ENCODE data around the gene GGCX.

Gene GGCX

DNA sequence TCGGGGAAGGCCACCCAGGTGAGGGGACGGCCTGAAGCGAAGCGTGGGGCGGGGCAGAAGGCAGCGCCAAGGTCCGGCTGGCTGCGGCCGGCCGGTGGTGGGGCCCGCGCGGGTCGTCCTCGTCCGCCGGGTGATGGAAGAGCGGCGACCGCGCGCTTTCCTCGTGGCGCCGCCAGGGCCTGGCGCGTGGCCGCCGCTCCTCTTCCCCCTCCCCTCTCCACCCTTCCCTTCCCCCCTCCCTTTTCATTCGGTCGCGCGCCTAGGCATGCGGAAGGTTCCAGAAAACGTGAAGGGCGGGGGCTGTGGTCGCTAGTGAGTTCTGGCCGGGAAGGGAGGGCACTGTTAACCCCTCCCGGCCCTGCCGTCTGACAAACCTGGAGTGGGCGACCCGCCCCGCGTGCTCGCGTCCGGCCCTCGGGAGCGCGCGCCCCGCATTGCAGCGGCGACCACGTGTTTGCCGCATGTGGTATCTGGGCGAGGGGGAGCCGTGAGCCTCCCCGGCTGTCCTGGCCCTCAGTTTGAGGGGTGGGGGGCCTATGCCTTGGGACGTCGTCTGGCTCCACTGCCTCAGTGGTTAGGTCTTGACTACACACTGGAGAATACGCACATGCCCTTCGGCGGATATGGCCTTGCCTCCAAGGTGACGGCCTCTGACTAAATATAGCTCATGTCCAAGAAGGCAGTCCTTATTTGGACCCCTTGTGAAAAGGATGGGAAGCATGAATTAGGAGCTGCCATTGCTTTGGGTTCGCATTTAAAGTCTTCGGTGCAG lies 21.7 kb downstream of the GGCX start:
- peak; percentile 34 for DNase-seq

DNA sequence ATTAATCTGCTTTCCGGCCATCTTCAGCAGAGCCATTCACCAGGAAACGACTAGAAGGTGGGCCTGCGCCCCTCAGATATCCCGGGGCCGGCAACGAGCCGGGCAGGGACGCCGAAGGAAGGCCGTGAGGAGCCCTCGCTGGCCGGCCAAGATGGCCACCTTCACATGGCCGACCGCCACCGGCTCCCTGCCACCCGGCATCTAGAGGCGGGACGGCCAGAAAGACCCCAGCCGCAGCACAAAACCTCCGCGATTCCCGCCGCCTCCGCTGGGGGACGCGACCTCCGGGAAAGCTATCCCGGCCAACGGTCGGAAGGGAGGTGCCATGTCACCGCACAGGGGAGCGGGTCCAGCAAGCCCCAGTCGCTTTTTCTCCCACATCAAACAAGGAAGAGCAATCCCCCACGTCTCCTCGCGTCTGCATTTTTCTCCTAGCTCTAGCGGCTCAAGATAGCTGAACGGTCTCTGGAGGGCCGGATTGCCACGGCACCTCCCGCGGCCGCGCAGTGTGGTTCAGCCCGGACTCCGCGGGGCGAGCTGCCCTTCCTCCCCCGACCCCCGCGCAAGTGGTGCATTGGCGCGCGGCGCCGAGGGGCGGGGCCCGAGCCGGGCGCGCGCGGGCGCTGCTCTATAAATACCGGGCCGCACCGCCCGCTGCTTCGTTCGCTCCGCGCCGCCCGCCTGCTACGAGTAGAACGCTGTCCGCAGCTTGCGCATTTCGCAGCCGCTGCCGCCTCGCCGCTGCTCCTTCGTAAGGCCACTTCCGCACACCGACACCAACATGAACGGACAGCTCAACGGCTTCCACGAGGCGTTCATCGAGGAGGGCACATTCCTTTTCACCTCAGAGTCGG lies 22.6 kb downstream of the GGCX start, which contains the start of gene MAT2A:
TSS of gene MAT2A (plus strand) at position 662 of the 854 bp plus-strand sequence. CDS start at position 782, 120 bp downstream.
- DNase-seq: peak; percentile 89

DNA sequence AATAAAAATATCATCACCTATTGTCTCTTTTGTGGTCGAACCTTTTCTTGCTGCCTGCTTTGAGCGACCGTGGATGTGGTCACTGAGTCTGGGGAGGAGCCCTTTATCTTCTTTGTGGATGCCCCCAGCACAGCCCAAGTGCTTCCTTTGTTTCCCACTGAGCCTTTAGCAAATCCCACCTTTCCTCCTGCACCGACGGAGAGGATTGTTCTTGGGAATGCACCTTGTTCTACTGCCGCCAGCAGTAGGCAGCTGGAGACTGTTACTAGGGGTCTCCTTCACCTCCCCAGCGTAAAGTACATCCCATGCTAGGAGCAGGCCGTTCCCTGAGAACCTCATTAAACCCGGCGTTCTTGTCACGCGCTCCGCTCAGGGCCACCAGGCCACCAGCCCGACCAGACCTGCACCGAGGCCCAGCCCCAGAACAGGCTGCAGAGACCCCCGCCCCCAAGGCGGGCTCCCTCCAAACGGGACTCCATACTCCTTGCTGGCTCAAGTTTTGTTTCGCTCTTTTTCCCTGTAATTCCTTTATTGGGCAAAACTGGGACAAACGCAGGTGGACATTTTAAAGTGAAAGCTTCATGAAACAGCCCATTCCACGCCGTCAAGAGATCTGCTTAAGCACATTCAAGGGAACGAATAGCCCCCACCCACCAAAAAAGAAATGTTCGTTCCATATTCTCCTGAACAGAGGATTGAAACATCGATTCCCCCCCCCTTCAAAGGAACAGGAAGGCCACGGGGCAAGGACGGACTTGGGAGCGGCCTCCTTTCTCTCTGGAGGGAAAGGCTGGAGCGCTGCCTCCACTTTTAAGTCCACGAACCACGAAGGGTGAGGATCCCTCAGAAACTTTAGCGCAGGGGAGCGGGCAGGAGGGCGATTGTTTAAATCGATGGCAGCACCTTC lies 23.4 kb downstream of the GGCX start:
- DNase-seq: peak; percentile 74

DNA sequence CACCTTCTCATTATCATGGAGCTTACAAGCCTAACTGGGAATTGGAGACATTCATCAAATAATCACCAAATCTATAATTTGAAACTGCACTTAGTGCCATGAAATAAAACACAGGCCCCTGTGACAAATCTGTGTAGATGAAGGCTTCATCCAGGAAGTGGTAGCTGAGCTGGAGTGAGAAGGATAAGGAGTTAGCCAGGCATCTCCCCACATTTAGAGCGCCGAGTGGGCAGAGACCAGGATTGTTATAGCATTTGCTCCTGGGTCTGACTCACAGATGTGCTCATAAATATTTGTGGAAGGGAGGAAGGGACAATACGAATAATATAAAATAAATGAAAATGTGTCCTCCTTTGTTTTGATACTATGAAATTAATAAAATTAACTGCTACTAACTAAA lies 24.8 kb downstream of the GGCX start:
- DNase-seq: no peak

DNA sequence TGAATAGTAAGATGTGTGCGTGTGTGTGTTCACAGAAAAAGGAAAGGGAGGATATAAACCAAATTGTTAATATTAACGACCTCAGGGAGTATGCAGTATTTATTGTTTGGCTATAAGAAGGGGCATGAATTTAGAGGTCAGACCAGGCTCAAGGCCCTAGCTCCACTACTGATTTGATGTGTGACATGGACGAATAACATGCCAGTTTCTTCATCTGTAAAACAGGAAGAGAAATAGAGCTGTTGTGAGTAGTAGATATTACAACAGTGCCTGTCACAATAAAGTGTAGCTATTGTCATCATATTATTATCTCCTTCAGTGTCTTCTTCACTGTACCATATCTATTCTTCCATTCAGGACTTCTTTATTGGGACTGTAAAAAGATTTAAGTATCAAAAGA lies 26.4 kb downstream of the GGCX start:
- no peak for DNase-seq

DNA sequence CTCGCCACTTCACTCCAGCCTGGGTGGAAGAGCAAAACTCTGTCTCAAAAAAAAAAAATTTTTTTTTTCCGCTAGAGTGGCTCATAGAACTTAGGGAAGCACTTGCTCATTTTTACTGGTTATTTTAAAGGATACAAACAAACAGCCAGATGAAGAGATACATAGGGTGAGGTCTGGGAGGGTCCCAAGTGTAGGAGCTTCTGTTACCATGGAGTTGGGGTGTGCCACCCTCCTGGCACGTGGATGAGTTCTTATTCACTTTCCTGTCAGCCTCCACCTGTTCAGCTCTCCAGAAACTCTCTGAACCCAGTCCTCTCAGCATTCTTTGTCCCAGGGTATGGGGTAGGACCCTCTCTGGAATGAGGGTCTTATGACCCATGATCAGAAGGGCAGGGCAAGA lies 27.2 kb downstream of the GGCX start:
- no peak for DNase-seq

DNA sequence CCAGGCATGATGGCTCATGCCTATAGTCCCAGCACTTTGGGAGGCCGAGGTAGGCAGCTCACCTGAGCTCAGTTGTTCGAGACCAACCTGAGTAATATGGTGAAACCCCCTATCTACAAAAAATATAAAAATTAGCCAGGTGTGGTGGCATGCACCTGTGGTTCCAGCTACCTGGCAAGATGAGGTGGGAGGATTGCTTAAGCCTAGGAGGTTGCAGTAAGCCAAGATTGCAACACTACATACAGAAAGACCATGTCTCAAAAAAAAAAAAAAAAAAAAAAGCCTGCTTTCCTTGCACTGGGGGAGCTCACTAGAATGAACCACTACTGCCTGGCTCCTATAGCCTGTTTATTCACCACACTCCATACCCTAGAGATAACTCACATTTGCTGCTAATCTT lies 29.7 kb downstream of the GGCX start:
- no peak for DNase-seq

DNA sequence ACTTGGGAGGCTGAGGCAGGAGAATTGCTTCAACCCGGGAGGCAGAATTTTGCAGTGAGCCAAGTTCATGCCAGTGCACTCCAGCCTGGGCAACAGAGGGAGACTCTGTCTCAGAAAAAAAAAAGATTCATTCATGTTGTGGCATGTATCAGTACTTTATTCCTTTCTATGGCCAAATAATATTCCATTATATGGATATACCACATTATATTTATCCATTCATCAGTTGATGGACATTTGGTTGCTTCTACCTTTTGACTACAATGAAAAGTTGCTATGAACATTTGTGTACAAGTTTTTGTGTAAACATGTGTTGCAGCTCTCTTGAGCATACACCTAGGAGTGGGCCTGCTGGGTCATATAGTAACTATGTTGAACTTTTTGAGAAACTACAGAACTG lies 31.5 kb downstream of the GGCX start:
- no peak for DNase-seq

DNA sequence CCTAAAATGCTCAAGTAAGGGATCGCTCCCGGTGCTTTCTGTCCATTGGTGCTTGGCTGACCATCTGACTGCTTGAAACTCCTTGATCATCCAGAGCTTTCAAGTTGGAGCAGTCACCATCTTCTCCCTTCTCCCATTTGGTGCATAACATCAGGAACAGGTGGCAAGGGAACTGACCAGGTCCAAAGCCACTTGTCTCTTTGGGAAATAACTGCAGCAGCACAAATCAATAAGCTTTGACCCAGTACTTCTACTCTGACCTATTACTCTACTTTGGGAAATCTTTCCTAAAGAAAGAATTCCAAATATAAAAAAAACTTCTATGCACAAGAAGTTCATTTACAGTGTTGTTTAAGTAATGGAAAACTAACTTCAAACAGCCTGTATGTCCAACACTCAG lies 32.9 kb downstream of the GGCX start:
- DNase-seq: no peak

DNA sequence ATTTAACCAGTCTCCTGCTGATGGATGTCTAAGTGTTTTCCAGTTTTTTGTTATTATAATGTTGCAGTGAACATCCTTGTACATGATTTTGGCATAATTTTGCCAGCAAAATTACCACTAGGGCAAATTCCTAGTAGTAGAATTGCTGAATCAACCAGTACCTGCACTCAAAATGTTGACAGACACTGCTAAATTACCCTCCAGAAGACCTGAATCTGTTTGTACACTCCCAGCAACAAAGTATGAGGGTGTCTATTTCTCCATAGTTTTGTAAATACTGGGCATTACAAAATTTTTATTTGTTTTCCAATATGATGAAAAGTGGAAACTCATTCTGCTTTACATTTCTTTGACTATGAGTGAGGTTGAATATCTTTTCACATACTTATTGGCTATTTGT lies 33.5 kb downstream of the GGCX start:
- DNase-seq: no peak

DNA sequence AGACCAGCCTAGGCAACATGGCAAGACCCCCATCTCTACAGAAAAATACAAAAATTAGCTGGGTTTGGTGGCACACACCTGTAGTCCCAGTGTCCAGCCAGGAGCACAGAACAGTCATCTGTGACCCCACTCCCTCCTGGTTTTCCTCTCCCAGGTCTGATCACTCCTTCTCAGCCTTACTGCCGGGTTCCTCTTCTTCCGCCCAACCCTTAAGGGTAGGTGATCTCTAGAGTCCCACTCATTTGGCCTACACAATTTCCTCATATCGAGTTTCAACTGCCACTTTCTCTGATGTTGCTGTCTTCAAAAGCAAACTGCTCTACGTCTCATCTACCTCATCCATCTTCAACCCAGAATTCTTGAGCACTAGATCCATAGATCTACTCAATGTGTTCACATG lies 35.7 kb downstream of the GGCX start:
- no peak for DNase-seq

DNA sequence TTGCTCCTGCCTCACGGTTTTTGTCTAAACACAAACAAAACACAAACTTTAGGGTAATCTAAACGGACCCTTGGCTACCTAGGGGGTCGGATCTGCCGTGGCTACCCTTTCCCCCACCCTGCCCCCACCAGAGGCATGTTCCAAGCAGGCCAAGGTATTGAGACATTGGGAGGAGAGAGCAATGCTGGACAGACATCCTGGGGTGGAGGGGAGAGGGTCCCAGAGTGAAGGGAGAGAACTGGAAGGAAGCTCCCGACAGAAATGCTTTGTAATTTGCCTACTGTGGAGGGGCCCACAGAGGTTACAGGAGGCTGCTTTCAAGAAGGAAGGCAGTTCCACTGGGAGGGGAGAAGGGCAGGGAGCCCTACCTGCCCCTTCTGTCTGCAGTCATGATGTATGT lies 36.3 kb downstream of the GGCX start:
- DNase-seq: no peak

DNA sequence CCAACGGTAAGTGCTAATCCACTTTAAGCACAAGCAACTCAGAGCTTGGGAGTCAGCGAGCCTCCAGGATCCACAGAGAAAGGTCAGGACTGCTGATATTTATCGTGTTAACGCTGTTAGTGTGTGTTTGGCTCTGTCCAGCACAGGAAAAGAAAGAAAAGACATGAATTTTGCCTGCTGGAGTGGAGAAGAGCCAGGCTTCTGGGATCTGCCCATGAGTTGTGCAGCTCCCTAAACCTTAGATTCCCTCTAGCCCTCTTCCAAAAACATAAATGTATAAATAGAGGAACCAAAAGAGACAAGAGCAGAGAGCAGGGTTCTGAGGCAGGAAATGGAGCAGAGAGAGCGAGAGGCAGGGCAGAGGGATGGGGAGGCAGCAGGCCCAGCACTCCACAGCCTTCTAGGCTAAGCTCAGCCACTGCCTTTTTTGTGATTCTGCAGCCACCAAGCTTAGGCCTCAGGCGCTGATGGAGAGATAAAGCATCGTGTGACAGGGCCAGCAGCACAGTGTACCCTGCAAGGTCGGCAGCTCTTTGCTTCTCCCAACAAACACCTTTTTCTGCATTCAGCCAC lies 36.9 kb downstream of the GGCX start:
- peak; percentile 30 for DNase-seq

DNA sequence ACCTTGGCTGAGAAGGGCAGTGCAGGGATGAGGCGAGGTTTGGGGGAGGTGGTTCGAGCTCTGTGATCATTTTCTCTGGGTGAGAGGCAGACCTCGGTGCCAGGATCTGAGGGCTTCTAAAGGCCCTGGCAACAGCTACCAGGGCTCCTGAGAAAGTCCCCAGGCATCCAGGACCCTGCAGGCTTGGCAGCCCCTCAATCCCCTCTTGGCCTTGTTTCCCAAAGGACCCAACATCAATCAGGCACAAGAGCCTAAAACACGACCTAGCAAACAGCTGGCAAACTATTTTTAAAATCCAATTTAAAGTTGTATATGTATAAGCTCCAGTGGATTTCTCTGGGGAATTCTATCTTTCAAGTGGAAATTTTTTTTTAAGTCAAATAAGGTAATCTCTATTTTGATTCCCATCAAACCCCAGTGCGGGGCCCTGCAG lies 37.4 kb downstream of the GGCX start:
- no peak for DNase-seq

DNA sequence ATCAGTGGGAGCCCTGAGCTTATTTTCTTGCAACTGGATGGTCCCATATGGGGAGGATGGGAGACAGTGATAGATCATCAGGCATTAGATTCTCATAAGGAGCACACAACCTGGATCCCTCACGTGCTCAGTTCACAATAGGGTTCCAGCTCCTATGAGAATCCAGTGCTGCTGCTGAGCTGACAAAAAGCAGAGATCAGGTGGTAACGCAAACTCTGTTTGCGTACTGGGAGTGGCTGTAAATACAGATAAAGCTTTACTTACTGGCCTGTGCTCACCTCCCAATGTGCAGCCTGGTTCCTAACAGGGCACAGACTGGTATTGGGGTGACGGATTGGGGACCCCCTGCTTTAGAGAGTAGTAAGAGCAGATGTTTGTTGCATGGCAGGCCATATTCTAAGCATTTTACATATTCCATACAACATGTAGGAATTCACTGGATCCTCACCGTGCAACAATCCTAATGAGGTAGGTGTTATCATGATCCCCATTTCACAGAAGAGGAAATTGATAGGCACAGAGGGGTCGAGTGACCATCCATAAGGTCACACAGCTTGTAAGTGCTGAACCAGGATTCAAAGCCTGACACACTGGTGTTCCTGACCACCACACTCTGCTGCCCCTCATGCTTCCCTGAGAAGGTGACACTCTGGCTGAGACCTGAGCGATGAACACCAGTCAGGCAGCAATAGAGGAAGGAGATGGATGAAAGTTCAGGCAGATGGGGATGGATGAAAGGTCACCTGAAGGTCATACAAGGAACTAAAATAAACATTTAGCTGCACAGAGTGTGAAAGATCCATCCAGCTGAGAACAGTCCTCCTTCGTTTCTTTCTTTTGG lies 38.0 kb downstream of the GGCX start:
- no peak for DNase-seq

DNA sequence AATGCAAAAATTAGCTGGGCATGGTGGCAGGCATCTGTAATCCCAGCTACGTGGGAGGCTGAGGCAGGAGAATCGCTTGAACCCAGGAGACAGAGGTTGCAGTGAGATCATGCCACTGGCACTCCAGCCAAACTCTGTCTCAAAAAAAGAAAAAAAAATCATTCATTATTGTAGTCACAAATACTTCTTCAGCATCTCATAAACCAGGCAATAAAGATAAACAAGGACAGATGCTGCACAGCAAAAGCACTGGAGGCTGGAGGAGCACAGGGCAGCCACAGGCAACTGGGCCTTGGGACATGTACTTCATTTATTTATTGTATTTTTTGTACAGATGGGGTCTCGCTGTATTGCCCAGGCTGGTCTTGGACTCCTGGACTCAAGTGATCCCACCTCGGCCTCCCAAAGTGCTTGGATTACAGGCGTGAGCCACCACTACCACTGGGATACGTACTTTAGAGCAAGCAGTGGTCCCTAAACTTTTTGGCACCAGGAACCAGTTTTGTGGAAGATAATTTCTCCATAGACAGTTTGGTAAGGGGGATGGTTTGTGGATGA lies 39.1 kb downstream of the GGCX start:
- no peak for DNase-seq

DNA sequence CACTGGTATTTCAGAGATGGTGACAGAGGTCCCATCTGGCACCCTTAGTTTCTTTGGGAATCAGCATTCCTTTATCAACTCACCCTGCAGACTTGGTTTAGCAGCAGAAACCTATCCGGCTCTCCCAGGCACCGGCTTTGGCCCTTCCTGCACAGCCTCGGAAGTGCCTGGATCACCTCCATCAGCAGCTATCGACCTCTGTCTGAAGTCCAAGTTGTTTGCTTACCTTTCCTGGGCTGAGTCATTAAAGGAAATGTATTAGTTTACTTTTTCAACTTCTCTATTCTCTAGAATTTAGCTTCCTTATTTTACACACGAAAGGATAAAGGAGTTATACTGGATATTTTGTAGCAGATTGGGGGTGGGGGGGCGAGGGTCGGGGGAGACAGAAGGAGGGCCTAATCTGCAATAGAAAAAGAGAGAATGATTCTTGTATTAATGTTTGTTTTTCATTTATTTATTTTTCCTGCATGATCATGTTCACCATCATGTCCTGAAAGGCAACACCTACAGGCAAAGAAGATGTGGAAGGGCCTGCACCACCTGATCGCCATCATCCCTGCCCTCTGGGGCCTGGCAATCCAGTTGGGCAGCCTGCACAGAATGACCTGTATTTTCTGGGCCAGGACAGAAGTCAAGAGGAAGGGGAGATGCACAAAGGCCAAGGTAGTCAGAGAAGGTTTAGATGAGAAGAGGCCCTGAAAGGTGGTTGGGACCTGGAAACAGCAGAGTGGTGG lies 44.5 kb downstream of the GGCX start:
- no peak for DNase-seq

DNA sequence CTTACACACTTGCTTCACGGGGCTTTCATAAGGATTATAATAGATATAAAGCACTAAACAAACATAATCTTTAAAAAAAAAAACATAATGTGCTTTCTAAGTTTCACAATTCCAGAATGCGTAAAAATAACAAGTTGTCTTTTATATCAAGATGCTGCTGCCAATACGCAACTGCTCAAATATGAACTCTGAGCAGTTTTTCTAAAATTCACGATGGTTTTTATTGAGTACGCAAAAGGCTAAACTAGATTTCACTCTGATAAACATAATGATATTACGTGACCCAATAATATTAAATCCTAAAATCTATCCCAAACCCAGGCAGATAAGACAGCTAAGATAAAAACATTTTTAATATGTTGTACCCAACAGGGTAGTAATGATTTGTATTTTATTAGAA lies 47.0 kb downstream of the GGCX start:
- DNase-seq: no peak

DNA sequence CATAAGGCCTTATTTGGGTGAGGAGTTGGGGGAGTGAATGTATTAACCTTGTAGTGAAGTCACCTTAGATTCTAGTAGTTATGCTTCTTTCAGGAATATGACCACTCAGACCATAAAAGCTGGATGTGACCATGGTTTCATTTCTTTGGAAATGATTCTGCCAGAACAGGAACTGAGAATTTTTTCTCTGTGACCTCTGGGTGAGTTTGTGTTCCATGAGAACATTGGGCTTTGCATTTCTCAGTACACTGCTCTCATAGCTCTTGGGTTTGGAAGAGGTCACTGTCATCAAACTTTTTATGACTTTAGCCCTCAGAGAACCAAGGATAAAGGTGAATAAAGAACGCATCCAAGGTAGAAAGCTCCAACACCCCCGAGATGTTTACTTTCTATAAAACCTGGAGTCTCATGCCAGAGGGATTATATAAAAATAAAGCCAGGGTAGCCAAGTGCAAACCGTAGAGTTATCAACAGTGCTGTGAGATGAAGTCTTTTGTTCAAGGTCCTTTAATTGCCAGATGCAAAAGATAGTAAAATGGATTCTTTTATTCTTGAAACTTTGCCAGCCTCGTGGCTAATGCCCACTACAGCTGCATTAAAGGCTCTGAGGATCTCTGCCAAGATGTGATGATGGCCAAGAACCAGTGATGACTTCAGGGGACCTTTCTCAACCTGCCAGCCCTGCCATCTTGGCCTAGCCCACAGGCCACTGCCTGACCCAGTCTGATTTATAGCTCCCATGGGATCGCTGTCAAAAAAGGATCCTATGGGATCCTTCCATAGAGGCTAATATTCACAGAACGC lies 50.1 kb downstream of the GGCX start:
- peak; percentile 22 for DNase-seq

DNA sequence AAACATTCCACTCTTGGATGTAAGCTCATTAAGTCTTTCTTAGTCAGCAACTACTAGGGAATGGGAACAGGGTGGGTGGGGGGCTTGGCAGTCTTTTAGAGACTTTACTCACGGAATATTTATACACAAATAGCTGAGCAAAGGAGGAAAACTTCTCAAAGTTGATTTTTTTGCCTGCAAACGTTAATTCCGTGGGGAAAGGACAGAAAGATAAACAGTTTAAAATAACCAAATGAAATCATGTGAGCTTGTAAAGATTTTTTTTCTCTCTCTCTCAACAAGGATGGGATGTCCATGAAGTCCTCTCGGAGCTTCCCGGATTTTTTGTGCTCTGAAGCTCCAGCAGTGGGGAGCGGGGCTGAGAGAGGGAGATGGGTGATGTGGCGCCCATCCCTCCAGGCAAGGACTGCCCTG lies 54.5 kb downstream of the GGCX start:
- no peak for DNase-seq

Data from NCI-H1092 treated with DMSO at 0.1 percent for 48 hours (cell line).